Adrenal gland (tissue), 19 donors: ENCODE results near the gene POLR1D. TPM values are rescaled to one million over a fixed set of nuclear protein-coding genes. Genes with fewer than 3 reads are reported as not detected.

ENCODE experiments used
- DNase-seq, 7 donors: peaks; one replicate each; pipeline ENCODE4 v3.0.0-alpha.2; 2019 to 2020
- H3K27ac ChIP-seq, 5 donors: fragments of 200-600 bp; sonication (generic) in 4 of 5; 1 replicate in 3 of 5; 2 replicates in 2 of 5; pipeline versions ENCODE4 v1.5.1 to v1.8.0; 2016 to 2020; ENCODE audit warnings: mild to moderate bottlenecking in 1 of 5
- H3K27me3 ChIP-seq: fragments of 200-600 bp; 2 replicates; pipeline ENCODE4 v1.8.0; 2021
- H3K36me3 ChIP-seq, 2 donors: fragments of 200-600 bp; replicated peaks in 1 of 2; 1 replicate in 1 of 2; 2 replicates in 1 of 2; pipeline versions ENCODE4 v1.5.1 to v1.8.0; 2018 to 2022
- H3K4me1 ChIP-seq, 2 donors: fragments of 200-600 bp; replicated peaks in 1 of 2; 1 replicate in 1 of 2; 2 replicates in 1 of 2; pipeline versions ENCODE4 v1.5.1 to v1.8.0; 2018 to 2021
- H3K4me3 ChIP-seq, 4 donors: fragments of 200-600 bp; sonication (generic) in 3 of 4; one replicate each; pipeline ENCODE4 v1.5.1; 2016 to 2018
- H3K9me3 ChIP-seq, 3 donors: fragments of 200-600 bp; sonication (generic) in 1 of 3; replicated peaks in 1 of 3; 1 replicate in 2 of 3; 2 replicates in 1 of 3; pipeline versions ENCODE4 v1.5.1 to v1.8.0; 2016 to 2021
- CTCF ChIP-seq, 6 experiments: fragments of 450-650 bp in 4 of 6; fragments of 200-600 bp in 2 of 6; sonication (generic) in 1 of 6; IDR thresholded peaks; 1 replicate in 5 of 6; 2 replicates in 1 of 6; pipeline versions ENCODE4 v1.5.1 to v1.8.0; 2016 to 2021; ENCODE audit warnings: antibody characterized with exemption in 6 of 6, mild to moderate bottlenecking in 2 of 6, moderate library complexity in 1 of 6
- POLR2A ChIP-seq, 2 donors: fragments of 450-650 bp; IDR thresholded peaks; one replicate each; pipeline ENCODE4 v1.6.1; 2017; ENCODE audit warnings: antibody characterized with exemption in 2 of 2, mild to moderate bottlenecking in 2 of 2, moderate library complexity in 1 of 2
- WGBS, 4 donors: extraction: QIAGEN DNeasy Blood & Tissue Kit in 2 of 4; methylation state at CpG; one replicate each; pipeline versions ENCODE4 v1.1.5 to v1.1.7; 2013 to 2017; 5-methylcytosine and 5-hydroxymethylcytosine counted together
- intact Hi-C, 2 donors: fragments of 100-400 bp; cut with DNase I; formaldehyde crosslinking; loops; one replicate each; pipeline versions ENCODE4 v1.14.1 to v1.15.0; 2022 to 2023
- long read RNA-seq, 10 donors: library from polyadenylated mRNA in 3 of 10; unstranded in 2 of 10; stranded (forward) in 1 of 10; transcript quantifications; one replicate each; pipeline ENCODE4 v2.0.0 and lab custom pipeline, GENCODE V29; 2021 to 2026
- polyA plus RNA-seq, 3 donors: library from polyadenylated mRNA; stranded (reverse); fragments of 200-250 nt in 2 of 3; fragments of 350-450 nt in 1 of 3; fragmentation: Illumina TruSeq in 1 of 3; extraction: RNeasy Lipid Tissue Mini Kit (QIAGEN cat#74804) in 1 of 3; gene quantifications; one replicate each; pipeline ENCODE4 v1.2.3, GENCODE V29; 2013 to 2014
- total RNA-seq, 9 donors: library from RNA; depleted of rRNA in 4 of 9; stranded (reverse); fragments of >200 nt in 4 of 9; fragments of 120-200 nt in 1 of 9; fragmentation: NEBNext Ultra II Directional in 1 of 9; extraction: Animal tissue kit (Norgen Biotek cat#: 25700) in 1 of 9; gene quantifications; one replicate each; pipeline versions ENCODE4 v1.1.0 to v1.2.4, GENCODE V29; 2013 to 2023
- donor health status: healthy with polysubstance abuse.
- donor health status: Bipolar disorder and iron deficiency.
- donor health status: DM: yes; HTN: yes; CAD: no.
- donor health status: DM: no; HTN: no; CAD: no.
- donor health status: DM: no; HTN: no; CAD: no.
- donor health status: DM: yes; HTN: yes; CAD: no.

The POLR1D gene
- total RNA-seq (100 to 1,000 TPM in 8 of 9 donors, 10 to 100 TPM in 1; 81.5 to 369 (median 179) TPM), polyA plus RNA-seq (100 to 1,000 TPM; 148 to 188 (median 173) TPM)
- long read RNA-seq, donor 1, transcript POLR1D-201 (2 exons, 1,166 nt) = major isoform, 69 of 96 reads
- long read RNA-seq, donor 1, transcript POLR1D-203 (3 exons, 2,036 nt) = minor isoform, 19 of 96 reads
- long read RNA-seq, donor 1, partial matches to known transcripts = 0 of 96 reads
- long read RNA-seq, donor 1, other reads (novel, unspliced or antisense) = 0 of 96 reads
- long read RNA-seq, donor 2, transcript POLR1D-201 (2 exons, 1,166 nt) = major isoform, 27 of 43 reads
- long read RNA-seq, donor 2, transcript POLR1D-203 (3 exons, 2,036 nt) = minor isoform, 9 of 43 reads
- long read RNA-seq, donor 2, partial matches to known transcripts = 0 of 43 reads
- long read RNA-seq, donor 2, other reads (novel, unspliced or antisense) = 0 of 43 reads
- long read RNA-seq, donor 3, transcript POLR1D-203 (3 exons, 2,036 nt) = minor isoform, 8 of 66 reads
- long read RNA-seq, donor 3, transcript POLR1D-201 (2 exons, 1,166 nt) = major isoform, 55 of 66 reads
- long read RNA-seq, donor 3, partial matches to known transcripts = 0 of 66 reads
- long read RNA-seq, donor 3, other reads (novel, unspliced or antisense) = 0 of 66 reads
- long read RNA-seq, donor 4, transcript POLR1D-203 (3 exons, 2,036 nt) = minor isoform, 28 of 78 reads
- long read RNA-seq, donor 4, transcript POLR1D-201 (2 exons, 1,166 nt) = major isoform, 44 of 78 reads
- long read RNA-seq, donor 4, partial matches to known transcripts = 1 of 78 reads
- long read RNA-seq, donor 4, other reads (novel, unspliced or antisense) = 2 of 78 reads
- long read RNA-seq, donor 5, transcript POLR1D-201 (2 exons, 1,166 nt) = major isoform, 79 of 181 reads
- long read RNA-seq, donor 5, transcript POLR1D-203 (3 exons, 2,036 nt) = minor isoform, 53 of 181 reads
- long read RNA-seq, donor 5, partial matches to known transcripts = 0 of 181 reads
- long read RNA-seq, donor 5, other reads (novel, unspliced or antisense) = 46 of 181 reads
- long read RNA-seq, donor 6, transcript POLR1D-203 (3 exons, 2,036 nt) = minor isoform, 27 of 98 reads
- long read RNA-seq, donor 6, transcript POLR1D-201 (2 exons, 1,166 nt) = major isoform, 61 of 98 reads
- long read RNA-seq, donor 6, partial matches to known transcripts = 2 of 98 reads
- long read RNA-seq, donor 6, other reads (novel, unspliced or antisense) = 3 of 98 reads
- long read RNA-seq, donor 7, transcript POLR1D-201 (2 exons, 1,166 nt) = major isoform, 20 of 33 reads
- long read RNA-seq, donor 7, transcript POLR1D-203 (3 exons, 2,036 nt) = minor isoform, 9 of 33 reads
- long read RNA-seq, donor 7, partial matches to known transcripts = 0 of 33 reads
- long read RNA-seq, donor 7, other reads (novel, unspliced or antisense) = 0 of 33 reads
- long read RNA-seq, donor 8, transcript POLR1D-211 (1 exons, 1,634 nt) = minor isoform, 5 of 68 reads
- long read RNA-seq, donor 8, transcript POLR1D-201 (2 exons, 1,166 nt) = major isoform, 37 of 68 reads
- long read RNA-seq, donor 8, transcript POLR1D-203 (3 exons, 2,036 nt) = minor isoform, 12 of 68 reads
- long read RNA-seq, donor 8, partial matches to known transcripts = 0 of 68 reads
- long read RNA-seq, donor 8, other reads (novel, unspliced or antisense) = 11 of 68 reads
- long read RNA-seq, donor 9, transcript POLR1D-203 (3 exons, 2,036 nt) = minor isoform, 30 of 91 reads
- long read RNA-seq, donor 9, transcript POLR1D-201 (2 exons, 1,166 nt) = major isoform, 45 of 91 reads
- long read RNA-seq, donor 9, transcript POLR1D-211 (1 exons, 1,634 nt) = minor isoform, 9 of 91 reads
- long read RNA-seq, donor 9, partial matches to known transcripts = 0 of 91 reads
- long read RNA-seq, donor 9, other reads (novel, unspliced or antisense) = 0 of 91 reads
- long read RNA-seq, donor 10, transcript POLR1D-201 (2 exons, 1,166 nt) = major isoform, 17 of 24 reads
- long read RNA-seq, donor 10, partial matches to known transcripts = 0 of 24 reads
- long read RNA-seq, donor 10, other reads (novel, unspliced or antisense) = 0 of 24 reads

- DNase-seq = peak; percentile 79 to 91 (median 86)
- Histone ChIP-seq H3K36me3 (no peaks in the 10 kb centered on the region), H3K4me1 (peaks cover 13 to 42% of the 10 kb centered on the region in 2 donors), H3K27me3 (no peaks in the 10 kb centered on the region), H3K27ac (peak within 1 kb of the TSS; percentile 85 to 98 (median 95)), H3K9me3 (no peaks in the 10 kb centered on the region), H3K4me3 (peak within 1 kb of the TSS; percentile 76 to 91 (median 84))
- peak; percentile 25 to 58 for TF ChIP-seq POLR2A (IDR thresholded peaks at IDR 0.05)
- TF ChIP-seq CTCF (IDR thresholded peaks at IDR 0.05) = no peak
- intact Hi-C loops = no loop called here
- 0% methylated on average over 16 to 71 of the region's 71 CpGs for WGBS, 4 donors
Measured at GRCh38 chr13:27621366-27622101, at the start of gene POLR1D. TSS of gene POLR1D (plus strand) at chr13:27621892. CDS start at chr13:27621984, 92 bp downstream.

- TF ChIP-seq CTCF (IDR thresholded peaks at IDR 0.05) (no peak), POLR2A (IDR thresholded peaks at IDR 0.05) (no peak)
- no peak for DNase-seq
- intact Hi-C loops = no loop called here
- Histone ChIP-seq H3K27ac (no peak overlapping the region), H3K36me3 (peaks cover 0 to 15% of the 10 kb centered on the region in 2 donors), H3K4me3 (no peak overlapping the region), H3K27me3 (no peaks in the 10 kb centered on the region), H3K9me3 (no peaks in the 10 kb centered on the region), H3K4me1 (peaks cover 0 to 6% of the 10 kb centered on the region in 2 donors)
Measured at GRCh38 chr13:27572234-27572901, 49.3 kb upstream of the POLR1D start.

- TF ChIP-seq POLR2A (IDR thresholded peaks at IDR 0.05) (no peak), CTCF (IDR thresholded peaks at IDR 0.05) (no peak)
- Histone ChIP-seq H3K4me1 (peaks cover 0 to 6% of the 10 kb centered on the region in 2 donors), H3K27me3 (no peaks in the 10 kb centered on the region), H3K4me3 (no peak overlapping the region), H3K27ac (no peak overlapping the region), H3K9me3 (no peaks in the 10 kb centered on the region), H3K36me3 (peaks cover 0 to 6% of the 10 kb centered on the region in 2 donors)
- DNase-seq = no peak
- 62 to 74% (median 68%) methylated on average over 2 of the region's 2 CpGs for WGBS, 4 donors
- intact Hi-C loops = no loop called here
Measured at GRCh38 chr13:27573265-27573664, 48.4 kb upstream of the POLR1D start.
